Kidney epithelial cell (primary cell): ENCODE data around the gene GMPR2. TPM values are rescaled to one million over a fixed set of nuclear protein-coding genes. Genes with fewer than 3 reads are reported as not detected.
A peak's percentile ranks its signal among the peaks of the same experiment; 100 is the strongest.

Experiments
- DNase-seq: peaks from one replicate; pipeline ENCODE4 v3.0.0-alpha.2; 2010; ENCODE audit warnings: low read depth
- H3K27me3 ChIP-seq: 2 replicates; pipeline ENCODE4 v1.6.0; 2011; ENCODE audit warnings: low read length; ENCODE audit not compliant: control insufficient read depth, insufficient read depth
- H3K36me3 ChIP-seq: 2 replicates; pipeline ENCODE4 v1.5.1; 2011; ENCODE audit warnings: low read length; ENCODE audit not compliant: control insufficient read depth, insufficient read depth
- H3K4me3 ChIP-seq: 2 replicates; pipeline ENCODE4 v1.5.1; 2011; ENCODE audit warnings: low read depth, mild to moderate bottlenecking, control low read depth, low read length
- total RNA-seq: library from RNA; depleted of rRNA; stranded (reverse); fragments of >200 nt; gene quantifications from 2 replicates; pipeline ENCODE4 v1.2.3, GENCODE V29; 2015
- TF ChIP-seq, protein P1 (sequence below): IDR thresholded peaks from 2 replicates; pipeline ENCODE4 v1.5.1; 2011; ENCODE audit warnings: mild to moderate bottlenecking, moderate library complexity, low read length, control low read depth, inconsistent platforms; ENCODE audit not compliant: insufficient read depth, poor library complexity, severe bottlenecking

Gene GMPR2
- total RNA-seq, 1 donor from 2014 or later, result 54.7 TPM

- no peaks in the 10 kb centered on the region for H3K27me3 ChIP-seq
- no peak for DNase-seq
- H3K36me3 ChIP-seq, result no peaks in the 10 kb centered on the region
- H3K4me3 ChIP-seq, result no peak overlapping the region
- TF ChIP-seq, protein P1, sequence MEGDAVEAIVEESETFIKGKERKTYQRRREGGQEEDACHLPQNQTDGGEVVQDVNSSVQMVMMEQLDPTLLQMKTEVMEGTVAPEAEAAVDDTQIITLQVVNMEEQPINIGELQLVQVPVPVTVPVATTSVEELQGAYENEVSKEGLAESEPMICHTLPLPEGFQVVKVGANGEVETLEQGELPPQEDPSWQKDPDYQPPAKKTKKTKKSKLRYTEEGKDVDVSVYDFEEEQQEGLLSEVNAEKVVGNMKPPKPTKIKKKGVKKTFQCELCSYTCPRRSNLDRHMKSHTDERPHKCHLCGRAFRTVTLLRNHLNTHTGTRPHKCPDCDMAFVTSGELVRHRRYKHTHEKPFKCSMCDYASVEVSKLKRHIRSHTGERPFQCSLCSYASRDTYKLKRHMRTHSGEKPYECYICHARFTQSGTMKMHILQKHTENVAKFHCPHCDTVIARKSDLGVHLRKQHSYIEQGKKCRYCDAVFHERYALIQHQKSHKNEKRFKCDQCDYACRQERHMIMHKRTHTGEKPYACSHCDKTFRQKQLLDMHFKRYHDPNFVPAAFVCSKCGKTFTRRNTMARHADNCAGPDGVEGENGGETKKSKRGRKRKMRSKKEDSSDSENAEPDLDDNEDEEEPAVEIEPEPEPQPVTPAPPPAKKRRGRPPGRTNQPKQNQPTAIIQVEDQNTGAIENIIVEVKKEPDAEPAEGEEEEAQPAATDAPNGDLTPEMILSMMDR, result no peak
Observed at GRCh38 chr14:24224618-24225071, 8.1 kb upstream of the GMPR2 start.

DNA sequence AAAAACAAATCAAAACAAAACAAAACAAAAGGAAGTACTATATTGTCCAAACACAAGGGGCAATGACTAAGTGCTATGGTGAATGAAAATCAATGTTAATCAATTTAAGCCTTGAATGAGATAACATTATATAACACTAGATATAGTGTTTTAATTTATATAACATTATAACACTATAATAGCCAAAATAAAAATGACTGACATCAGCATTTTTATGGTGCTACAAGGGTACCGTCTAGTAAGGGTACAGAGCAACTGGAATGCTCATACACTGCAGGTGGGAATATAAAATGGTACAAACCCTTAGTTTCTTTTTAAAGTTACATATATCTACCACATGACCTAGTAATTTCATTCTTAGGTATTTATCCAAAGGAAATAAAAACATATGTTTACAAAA, 6.3 kb upstream of the GMPR2 start:
- TF ChIP-seq, protein P1, result no peak
- H3K4me3 ChIP-seq, result no peak overlapping the region
- no peaks in the 10 kb centered on the region for H3K36me3 ChIP-seq
- no peak for DNase-seq
- no peaks in the 10 kb centered on the region for H3K27me3 ChIP-seq

DNA sequence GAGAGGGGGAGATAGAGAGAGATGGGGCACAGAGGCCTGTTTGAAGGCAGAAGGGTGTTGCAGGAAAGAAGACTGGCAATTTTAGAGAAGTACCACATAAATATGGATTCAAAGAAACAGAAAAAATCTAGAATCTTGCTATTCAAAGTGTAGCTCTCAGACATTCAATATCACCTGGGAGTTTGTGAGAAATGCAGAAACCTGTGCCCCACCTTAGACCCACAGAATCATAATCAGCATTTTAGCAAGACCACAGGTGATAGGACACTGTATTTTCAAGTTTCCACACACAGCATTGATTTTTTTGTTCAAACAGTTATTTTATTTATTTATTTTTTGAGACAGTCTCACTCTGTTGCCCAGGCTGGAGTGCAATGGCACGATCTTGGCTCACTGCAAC, 3.8 kb upstream of the GMPR2 start:
- DNase-seq, result no peak
- no peak overlapping the region for H3K4me3 ChIP-seq
- no peaks in the 10 kb centered on the region for H3K27me3 ChIP-seq
- H3K36me3 ChIP-seq, result no peaks in the 10 kb centered on the region
- TF ChIP-seq, protein P1, result no peak

- TF ChIP-seq, protein P1, result no peak
- H3K27me3 ChIP-seq, result no peaks in the 10 kb centered on the region
- H3K36me3 ChIP-seq, result no peaks in the 10 kb centered on the region
- no peak for DNase-seq
- peak overlapping the region; percentile 91 for H3K4me3 ChIP-seq
Observed at GRCh38 chr14:24231263-24232120, 1.2 kb upstream of the GMPR2 start.

DNA sequence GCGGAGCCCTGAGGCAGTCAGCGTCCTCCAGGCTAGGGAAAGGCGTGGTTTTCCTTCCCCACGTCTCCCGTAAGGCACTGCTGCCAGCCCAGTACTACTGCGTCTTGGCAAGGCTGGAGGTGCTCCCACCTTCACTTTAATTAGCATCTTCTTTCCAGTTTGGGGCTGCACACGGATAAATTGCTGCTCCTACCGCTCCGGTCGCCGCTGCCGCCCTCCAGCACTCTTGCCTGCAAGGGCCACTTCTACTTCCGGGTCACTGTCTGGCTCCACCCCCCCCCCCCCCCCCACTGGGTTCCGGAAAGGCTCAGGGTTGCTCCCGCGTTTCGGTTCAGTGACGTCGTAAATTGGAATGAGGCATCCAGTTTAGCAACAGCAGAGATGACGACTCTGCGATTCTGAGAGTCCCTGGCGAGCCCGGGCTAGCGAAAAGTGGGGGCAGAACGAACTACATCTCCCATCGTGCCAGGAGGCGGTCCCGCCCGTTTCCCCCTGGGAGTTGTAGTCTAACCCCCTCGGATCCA, 546 bp upstream of the GMPR2 start, which contains the start of gene NEDD8:
Gene NEDD8 (minus strand): TSS at position 247 of the 524 bp plus-strand sequence. CDS start 100 bp downstream, at position 147.
- no peaks in the 10 kb centered on the region for H3K27me3 ChIP-seq
- peak within 1 kb of the TSS; percentile 91 for H3K4me3 ChIP-seq
- TF ChIP-seq, protein P1, result no peak
- no peak for DNase-seq
- H3K36me3 ChIP-seq, result no peaks in the 10 kb centered on the region
